ENCODE measurements around the gene GTPBP4. TPM values are rescaled to one million over a fixed set of nuclear protein-coding genes. Genes with fewer than 3 reads are reported as not detected.

GTPBP4 gene
- total RNA-seq, 1 donor from 2014 or later: 53.4 TPM

DNA sequence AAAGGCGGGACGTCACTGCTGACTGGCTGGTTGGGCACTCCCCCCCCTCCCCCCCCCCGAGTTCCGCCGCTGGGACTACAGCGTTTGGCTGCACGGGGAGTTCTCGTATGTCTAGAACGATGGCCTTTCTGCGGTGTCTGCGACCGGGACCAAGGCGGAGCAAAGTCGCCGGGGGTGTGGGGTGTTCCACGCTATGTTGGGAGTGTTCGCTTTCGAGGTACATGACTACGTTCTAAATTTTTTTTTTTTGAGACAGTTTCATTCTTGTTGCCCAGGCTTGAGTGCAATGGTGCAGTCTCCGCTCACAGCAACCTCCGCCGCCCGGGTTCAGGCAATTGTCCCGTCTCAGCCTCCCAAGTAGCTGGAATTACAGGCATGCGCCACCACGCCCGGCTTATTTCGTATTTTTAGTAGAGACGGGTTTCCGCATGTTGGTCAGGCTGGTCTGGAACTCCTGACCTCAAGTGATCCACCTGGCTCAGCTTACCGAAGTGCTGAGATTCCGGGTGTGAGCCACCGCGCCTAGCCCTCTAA is 61.3 kb downstream of the GTPBP4 start:
- no peaks in the 10 kb centered on the region for H3K36me3 ChIP-seq
- peaks cover 66% of the 10 kb centered on the region for H4K20me1 ChIP-seq (ENCODE audit: low read depth)
- H3K9me3 ChIP-seq (ENCODE audit: low read depth): no peaks in the 10 kb centered on the region
- peak overlapping the region; percentile 85 for H3K27ac Mint-ChIP-seq
- no peaks in the 10 kb centered on the region for H3K9me3 Mint-ChIP-seq
- H3K4me3 Mint-ChIP-seq: peak overlapping the region; percentile 98
- H3K4me1 Mint-ChIP-seq: peaks cover 43% of the 10 kb centered on the region
- H3K4me3 ChIP-seq: peak overlapping the region; percentile 80
- peaks cover 52% of the 10 kb centered on the region for H3F3A ChIP-seq (ENCODE audit: low read depth)
- H3K79me2 ChIP-seq (ENCODE audit: low read depth): peaks cover 82% of the 10 kb centered on the region
- no peak overlapping the region for H2AFZ ChIP-seq (replicated peaks)
- peak overlapping the region; percentile 100 for H3K27ac ChIP-seq
- H3K36me3 Mint-ChIP-seq: peaks cover 31% of the 10 kb centered on the region
- H3K9ac ChIP-seq: peak overlapping the region; percentile 61
- peak; percentile 75 for DNase-seq (ENCODE audit: low spot score)
- peak overlapping the region; percentile 85 for H3K4me2 ChIP-seq
- no peaks in the 10 kb centered on the region for H3K27me3 ChIP-seq
- peaks cover 9% of the 10 kb centered on the region for H3K27me3 Mint-ChIP-seq (ENCODE audit: insufficient read depth, low read depth)
- TF ChIP-seq EZH2phosphoT487 (IDR thresholded peaks at IDR 0.05) (no peak), EZH2 (IDR thresholded peaks at IDR 0.05) (no peak)
- TF ChIP-seq, protein P1, sequence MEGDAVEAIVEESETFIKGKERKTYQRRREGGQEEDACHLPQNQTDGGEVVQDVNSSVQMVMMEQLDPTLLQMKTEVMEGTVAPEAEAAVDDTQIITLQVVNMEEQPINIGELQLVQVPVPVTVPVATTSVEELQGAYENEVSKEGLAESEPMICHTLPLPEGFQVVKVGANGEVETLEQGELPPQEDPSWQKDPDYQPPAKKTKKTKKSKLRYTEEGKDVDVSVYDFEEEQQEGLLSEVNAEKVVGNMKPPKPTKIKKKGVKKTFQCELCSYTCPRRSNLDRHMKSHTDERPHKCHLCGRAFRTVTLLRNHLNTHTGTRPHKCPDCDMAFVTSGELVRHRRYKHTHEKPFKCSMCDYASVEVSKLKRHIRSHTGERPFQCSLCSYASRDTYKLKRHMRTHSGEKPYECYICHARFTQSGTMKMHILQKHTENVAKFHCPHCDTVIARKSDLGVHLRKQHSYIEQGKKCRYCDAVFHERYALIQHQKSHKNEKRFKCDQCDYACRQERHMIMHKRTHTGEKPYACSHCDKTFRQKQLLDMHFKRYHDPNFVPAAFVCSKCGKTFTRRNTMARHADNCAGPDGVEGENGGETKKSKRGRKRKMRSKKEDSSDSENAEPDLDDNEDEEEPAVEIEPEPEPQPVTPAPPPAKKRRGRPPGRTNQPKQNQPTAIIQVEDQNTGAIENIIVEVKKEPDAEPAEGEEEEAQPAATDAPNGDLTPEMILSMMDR (IDR thresholded peaks at IDR 0.05): no peak
- H3K4me1 ChIP-seq: peaks cover 7% of the 10 kb centered on the region

DNA sequence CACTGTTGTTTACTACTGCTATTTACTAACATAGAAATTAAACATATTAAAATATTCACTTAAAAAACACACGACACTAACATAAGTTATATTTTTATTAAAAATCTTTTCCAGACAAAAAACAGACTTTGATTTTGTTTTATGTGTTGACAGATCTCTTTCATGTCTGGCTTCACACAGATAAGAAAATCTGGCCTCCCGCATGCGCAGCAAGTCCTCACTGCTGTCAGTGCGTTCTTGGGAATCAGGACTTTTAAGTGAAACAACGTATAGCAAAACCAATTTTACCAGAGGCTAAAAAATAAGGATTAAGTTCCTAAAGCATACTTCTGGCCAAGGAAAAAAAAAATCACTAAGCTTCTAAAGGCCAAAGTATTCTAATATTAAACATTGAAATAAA is 61.9 kb downstream of the GTPBP4 start:
- Mint-ChIP-seq H3K4me3 (peak overlapping the region; percentile 98), H3K9me3 (no peaks in the 10 kb centered on the region), H3K27ac (peak overlapping the region; percentile 62), H3K27me3 (ENCODE audit: insufficient read depth, low read depth) (peaks cover 9% of the 10 kb centered on the region), H3K4me1 (peaks cover 44% of the 10 kb centered on the region), H3K36me3 (peaks cover 31% of the 10 kb centered on the region)
- H3K9me3 ChIP-seq (ENCODE audit: low read depth): no peaks in the 10 kb centered on the region
- peak overlapping the region; percentile 80 for H3K4me3 ChIP-seq
- no peaks in the 10 kb centered on the region for H3K27me3 ChIP-seq
- H3K36me3 ChIP-seq: no peaks in the 10 kb centered on the region
- H3F3A ChIP-seq (ENCODE audit: low read depth): peaks cover 46% of the 10 kb centered on the region
- H3K27ac ChIP-seq: peak overlapping the region; percentile 100
- H3K4me2 ChIP-seq: peak overlapping the region; percentile 85
- H3K4me1 ChIP-seq: peaks cover 10% of the 10 kb centered on the region
- no peak for TF ChIP-seq EZH2phosphoT487 (IDR thresholded peaks at IDR 0.05)
- no peak for TF ChIP-seq EZH2 (IDR thresholded peaks at IDR 0.05)
- TF ChIP-seq, protein P1 (IDR thresholded peaks at IDR 0.05): no peak
- peak; percentile 50 for DNase-seq (ENCODE audit: low spot score)
- peaks cover 82% of the 10 kb centered on the region for H3K79me2 ChIP-seq (ENCODE audit: low read depth)
- H3K9ac ChIP-seq: peak overlapping the region; percentile 61
- peaks cover 66% of the 10 kb centered on the region for H4K20me1 ChIP-seq (ENCODE audit: low read depth)
- no peak overlapping the region for H2AFZ ChIP-seq (replicated peaks)

DNA sequence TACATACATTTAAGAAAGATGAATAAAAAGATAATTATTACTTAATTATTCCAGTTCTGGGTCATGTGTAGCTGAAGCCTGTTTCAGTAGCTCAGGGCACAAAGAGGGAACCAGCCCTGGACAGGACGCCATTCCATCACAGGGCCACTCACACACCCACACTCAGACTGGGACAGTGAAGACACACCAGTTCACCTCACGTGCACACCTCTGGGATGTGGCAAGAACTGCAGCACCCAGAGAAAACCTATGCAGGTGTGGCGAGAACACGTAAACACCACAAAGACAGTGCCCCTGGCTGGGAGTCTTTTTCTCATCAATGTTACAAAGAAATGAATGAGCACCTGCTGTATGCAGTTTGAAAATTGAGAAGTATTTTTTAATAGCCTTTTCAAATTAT is 62.3 kb downstream of the GTPBP4 start:
- no peaks in the 10 kb centered on the region for H3K9me3 Mint-ChIP-seq

More for the DNA sequence above, 62.3 kb downstream of the GTPBP4 start:
- Histone ChIP-seq H3K9me3 (ENCODE audit: low read depth) (no peaks in the 10 kb centered on the region), H3K79me2 (ENCODE audit: low read depth) (peaks cover 82% of the 10 kb centered on the region), H3K27me3 (no peaks in the 10 kb centered on the region), H2AFZ (replicated peaks) (no peak overlapping the region), H3K36me3 (no peaks in the 10 kb centered on the region), H4K20me1 (ENCODE audit: low read depth) (peaks cover 66% of the 10 kb centered on the region), H3K4me2 (peak overlapping the region; percentile 85), H3F3A (ENCODE audit: low read depth) (peaks cover 42% of the 10 kb centered on the region), H3K4me3 (peak overlapping the region; percentile 80), H3K9ac (no peak overlapping the region), H3K4me1 (peaks cover 14% of the 10 kb centered on the region), H3K27ac (peak overlapping the region; percentile 100)
- DNase-seq (ENCODE audit: low spot score): peak; percentile 36
- H3K4me3 Mint-ChIP-seq: peak overlapping the region; percentile 98
- H3K4me1 Mint-ChIP-seq: peaks cover 44% of the 10 kb centered on the region
- peaks cover 9% of the 10 kb centered on the region for H3K27me3 Mint-ChIP-seq (ENCODE audit: insufficient read depth, low read depth)
- H3K36me3 Mint-ChIP-seq: peaks cover 29% of the 10 kb centered on the region
- TF ChIP-seq, protein P1 (IDR thresholded peaks at IDR 0.05): peak; percentile 6
- TF ChIP-seq EZH2 (IDR thresholded peaks at IDR 0.05) (no peak), EZH2phosphoT487 (IDR thresholded peaks at IDR 0.05) (no peak)
- no peak overlapping the region for H3K27ac Mint-ChIP-seq

Data from neural progenitor cell (in vitro differentiated cells).